Adrenal gland (tissue), 5 donors: ENCODE data around the gene LY86.

Experiments
- POLR2A ChIP-seq, 2 donors: fragments of 450-650 bp; IDR thresholded peaks; one replicate each; pipeline ENCODE4 v1.6.1; 2017; ENCODE audit warnings: antibody characterized with exemption in 2 of 2, mild to moderate bottlenecking in 2 of 2, moderate library complexity in 1 of 2
- TF ChIP-seq, protein P1 (sequence below), 6 experiments: fragments of 450-650 bp in 4 of 6; fragments of 200-600 bp in 2 of 6; sonication (generic) in 1 of 6; IDR thresholded peaks; 1 replicate in 5 of 6; 2 replicates in 1 of 6; pipeline versions ENCODE4 v1.5.1 to v1.8.0; 2016 to 2021; ENCODE audit warnings: antibody characterized with exemption in 6 of 6, mild to moderate bottlenecking in 2 of 6, moderate library complexity in 1 of 6
- donor health status: DM: no; HTN: no; CAD: no.

DNA sequence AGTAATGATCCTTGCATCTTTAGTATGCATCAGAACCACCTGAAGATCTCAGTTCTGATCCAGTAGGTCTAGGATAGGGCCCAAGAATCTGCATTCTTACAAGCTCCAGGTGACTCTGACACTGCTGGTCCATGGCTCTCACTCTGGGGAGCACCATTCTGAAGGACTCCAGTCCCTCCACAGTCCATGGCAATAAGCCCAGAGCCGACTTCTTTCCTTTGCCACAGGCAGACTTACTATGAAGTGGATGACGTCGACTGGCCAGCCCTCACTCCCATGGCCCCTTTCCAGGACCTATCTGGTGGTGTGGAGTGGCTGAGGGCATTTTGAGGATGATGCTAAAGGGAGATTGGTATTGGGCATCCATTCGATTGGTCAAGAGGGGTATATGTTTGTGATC is 21.8 kb upstream of the LY86 start:
- TF ChIP-seq POLR2A (IDR thresholded peaks at IDR 0.05): no peak
- TF ChIP-seq, protein P1, sequence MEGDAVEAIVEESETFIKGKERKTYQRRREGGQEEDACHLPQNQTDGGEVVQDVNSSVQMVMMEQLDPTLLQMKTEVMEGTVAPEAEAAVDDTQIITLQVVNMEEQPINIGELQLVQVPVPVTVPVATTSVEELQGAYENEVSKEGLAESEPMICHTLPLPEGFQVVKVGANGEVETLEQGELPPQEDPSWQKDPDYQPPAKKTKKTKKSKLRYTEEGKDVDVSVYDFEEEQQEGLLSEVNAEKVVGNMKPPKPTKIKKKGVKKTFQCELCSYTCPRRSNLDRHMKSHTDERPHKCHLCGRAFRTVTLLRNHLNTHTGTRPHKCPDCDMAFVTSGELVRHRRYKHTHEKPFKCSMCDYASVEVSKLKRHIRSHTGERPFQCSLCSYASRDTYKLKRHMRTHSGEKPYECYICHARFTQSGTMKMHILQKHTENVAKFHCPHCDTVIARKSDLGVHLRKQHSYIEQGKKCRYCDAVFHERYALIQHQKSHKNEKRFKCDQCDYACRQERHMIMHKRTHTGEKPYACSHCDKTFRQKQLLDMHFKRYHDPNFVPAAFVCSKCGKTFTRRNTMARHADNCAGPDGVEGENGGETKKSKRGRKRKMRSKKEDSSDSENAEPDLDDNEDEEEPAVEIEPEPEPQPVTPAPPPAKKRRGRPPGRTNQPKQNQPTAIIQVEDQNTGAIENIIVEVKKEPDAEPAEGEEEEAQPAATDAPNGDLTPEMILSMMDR (IDR thresholded peaks at IDR 0.05): no peak
